ENCODE data around the gene ADAM11.
"Not testable (repeated sequence)": the region's sequence is repeated elsewhere in the genome, so short reads cannot be mapped to it uniquely, and the experiment has no call there.

Gene ADAM11

GRCh38 chr17:44794851-44795413, 36.1 kb downstream of the ADAM11 start:
- no peak for DNase-seq (ENCODE audit: extremely low read depth in 1 of 2, low read depth in 1 of 2)

GRCh38 chr17:44795421-44795820, 36.6 kb downstream of the ADAM11 start:
- no peak for DNase-seq (ENCODE audit: extremely low read depth in 1 of 2, low read depth in 1 of 2)

- DNase-seq (ENCODE audit: extremely low read depth in 1 of 2, low read depth in 1 of 2), result no peak
Measured at GRCh38 chr17:44795928-44796327, 37.1 kb downstream of the ADAM11 start.

GRCh38 chr17:44796731-44797130, 37.9 kb downstream of the ADAM11 start:
- DNase-seq (ENCODE audit: extremely low read depth in 1 of 2, low read depth in 1 of 2), result no peak

- DNase-seq (ENCODE audit: extremely low read depth in 1 of 2, low read depth in 1 of 2), result no peak
Measured at GRCh38 chr17:44797802-44798201, 39.0 kb downstream of the ADAM11 start.

- no peak for DNase-seq (ENCODE audit: extremely low read depth in 1 of 2, low read depth in 1 of 2)
Measured at GRCh38 chr17:44798356-44798755, 39.6 kb downstream of the ADAM11 start.

- DNase-seq (ENCODE audit: extremely low read depth in 1 of 2, low read depth in 1 of 2), result no peak
Measured at GRCh38 chr17:44801880-44802279, 43.1 kb downstream of the ADAM11 start.

- no peak for DNase-seq (ENCODE audit: extremely low read depth in 1 of 2, low read depth in 1 of 2)
Measured at GRCh38 chr17:44804302-44805089, 45.7 kb downstream of the ADAM11 start.

- no peak for DNase-seq (ENCODE audit: extremely low read depth in 1 of 2, low read depth in 1 of 2)
Measured at GRCh38 chr17:44807093-44807816, 48.5 kb downstream of the ADAM11 start.

- DNase-seq (ENCODE audit: extremely low read depth in 1 of 2, low read depth in 1 of 2), result no peak
Measured at GRCh38 chr17:44807817-44808155, 49.0 kb downstream of the ADAM11 start.

- DNase-seq (ENCODE audit: extremely low read depth in 1 of 2, low read depth in 1 of 2), result no peak
Measured at GRCh38 chr17:44808156-44808555, 49.4 kb downstream of the ADAM11 start.

- DNase-seq (ENCODE audit: extremely low read depth in 1 of 2, low read depth in 1 of 2), result not testable (repeated sequence)
Measured at GRCh38 chr17:44808656-44809388, 50.0 kb downstream of the ADAM11 start.

GRCh38 chr17:44812263-44812662, 53.5 kb downstream of the ADAM11 start:
- DNase-seq (ENCODE audit: extremely low read depth in 1 of 2, low read depth in 1 of 2), result no peak

- DNase-seq (ENCODE audit: extremely low read depth in 1 of 2, low read depth in 1 of 2), result not testable (repeated sequence)
Measured at GRCh38 chr17:44818508-44818907, 59.7 kb downstream of the ADAM11 start.

- DNase-seq (ENCODE audit: extremely low read depth in 1 of 2, low read depth in 1 of 2), result no peak
Measured at GRCh38 chr17:44820631-44821212, 61.9 kb downstream of the ADAM11 start.

- DNase-seq (ENCODE audit: extremely low read depth in 1 of 2, low read depth in 1 of 2), result not testable (repeated sequence)
Measured at GRCh38 chr17:44825236-44825635, 66.4 kb downstream of the ADAM11 start.

GRCh38 chr17:44826123-44826790, 67.5 kb downstream of the ADAM11 start:
- no peak for DNase-seq (ENCODE audit: extremely low read depth in 1 of 2, low read depth in 1 of 2)

- no peak for DNase-seq (ENCODE audit: extremely low read depth in 1 of 2, low read depth in 1 of 2)
Measured at GRCh38 chr17:44827863-44828262, 69.1 kb downstream of the ADAM11 start.

GRCh38 chr17:44828919-44829522, 70.2 kb downstream of the ADAM11 start:
- no peak for DNase-seq (ENCODE audit: extremely low read depth in 1 of 2, low read depth in 1 of 2)
